HG03066 (cell line): Measurements from ENCODE around the gene ZC2HC1B.
A peak's percentile ranks its signal among the peaks of the same experiment; 100 is the strongest.
"Not testable (repeated sequence)": the region's sequence is repeated elsewhere in the genome, so short reads cannot be mapped to it uniquely, and the experiment has no call there.

Source experiments
- ATAC-seq: cut with Tn5 transposase; IDR thresholded peaks from one replicate; pipeline ENCODE4 v1.9.1; 2021; ENCODE audit warnings: low read depth; ENCODE audit not compliant: unreplicated experiment

The ZC2HC1B gene

GRCh38 chr6:143867236-143867635 lies 3.0 kb downstream of the ZC2HC1B start:
- ATAC-seq = no peak

- not testable (repeated sequence) for ATAC-seq
These were observed 4.5 kb downstream of the ZC2HC1B start for GRCh38 chr6:143868808-143869207.

- not testable (repeated sequence) for ATAC-seq
These were observed 7.0 kb downstream of the ZC2HC1B start for GRCh38 chr6:143871202-143871730.

GRCh38 chr6:143872201-143872600 lies 7.9 kb downstream of the ZC2HC1B start:
- no peak for ATAC-seq

GRCh38 chr6:143873600-143873999 lies 9.3 kb downstream of the ZC2HC1B start:
- ATAC-seq = not testable (repeated sequence)

GRCh38 chr6:143874503-143874902 lies 10.2 kb downstream of the ZC2HC1B start:
- not testable (repeated sequence) for ATAC-seq

GRCh38 chr6:143877584-143878271 lies 13.5 kb downstream of the ZC2HC1B start:
- ATAC-seq = no peak

- ATAC-seq = no peak
These were observed 14.0 kb downstream of the ZC2HC1B start for GRCh38 chr6:143878272-143878760.

GRCh38 chr6:143880412-143880811 lies 16.1 kb downstream of the ZC2HC1B start:
- no peak for ATAC-seq

- no peak for ATAC-seq
These were observed 18.2 kb downstream of the ZC2HC1B start for GRCh38 chr6:143882401-143882930.

- ATAC-seq = no peak
These were observed 20.1 kb downstream of the ZC2HC1B start for GRCh38 chr6:143884216-143884900.

GRCh38 chr6:143885116-143885515 lies 20.8 kb downstream of the ZC2HC1B start:
- no peak for ATAC-seq

GRCh38 chr6:143894655-143895054 lies 30.4 kb downstream of the ZC2HC1B start:
- ATAC-seq = no peak

GRCh38 chr6:143896126-143896860 lies 32.0 kb downstream of the ZC2HC1B start:
- ATAC-seq = no peak

GRCh38 chr6:143900358-143900757 lies 36.1 kb downstream of the ZC2HC1B start:
- ATAC-seq = no peak

- peak; percentile 91 for ATAC-seq
These were observed 37.8 kb downstream of the ZC2HC1B start for GRCh38 chr6:143901885-143902750.

- no peak for ATAC-seq
These were observed 38.6 kb downstream of the ZC2HC1B start for GRCh38 chr6:143902827-143903226.

GRCh38 chr6:143911028-143911427 lies 46.8 kb downstream of the ZC2HC1B start:
- ATAC-seq = no peak

GRCh38 chr6:143912671-143913070 lies 48.4 kb downstream of the ZC2HC1B start:
- ATAC-seq = no peak

GRCh38 chr6:143917026-143917425 lies 52.8 kb downstream of the ZC2HC1B start:
- ATAC-seq = not testable (repeated sequence)
